ENCODE results near the gene BMAL1.

- no peak for TF ChIP-seq CTCF (IDR thresholded peaks at IDR 0.05; ENCODE audit: insufficient read depth, low read length, poor library complexity, severe bottlenecking)
- TF ChIP-seq EZH2phosphoT487 (conservative IDR thresholded peaks at IDR 0.05; ENCODE audit: low read length): no peak
Observed at GRCh38 chr11:13368041-13368446, 90.5 kb downstream of the BMAL1 start.

All from SU-DHL-6 (cell line).